Activated T-helper 1 cell treated with anti-CD3 and anti-CD28 coated beads, Interleukin-12 subunit alpha, Interleukin-12 subunit beta, Interleukin-2, Interleukin-4 antibody, amounts not matched to agents 30 ng/mL and 10 ng/mL and 1 ng/mL, durations not matched to agents 14 hours and 24 hours and 36 hours (primary cell): ENCODE measurements around the gene RIMS1. TPM values are rescaled to one million over a fixed set of nuclear protein-coding genes. Genes with fewer than 3 reads are reported as not detected.
"Not testable (repeated sequence)": the region's sequence is repeated elsewhere in the genome, so short reads cannot be mapped to it uniquely, and the experiment has no call there.

Source experiments
- DNase-seq: peaks from one replicate; pipeline ENCODE4 v3.0.0; 2021; ENCODE audit warnings: low spot score
- H3K27ac Mint-ChIP-seq: one replicate; pipeline ENCODE4 v1.8.0; 2021; ENCODE audit warnings: mild to moderate bottlenecking, mixed read lengths
- H3K27me3 Mint-ChIP-seq: one replicate; pipeline ENCODE4 v1.8.0; 2022; ENCODE audit warnings: mild to moderate bottlenecking, moderate library complexity, mixed read lengths; ENCODE audit not compliant: insufficient read depth
- H3K36me3 Mint-ChIP-seq: one replicate; pipeline ENCODE4 v1.8.0; 2021; ENCODE audit warnings: low read depth, mixed read lengths
- H3K4me1 Mint-ChIP-seq: one replicate; pipeline ENCODE4 v1.8.0; 2021; ENCODE audit warnings: low read depth, mixed read lengths
- H3K4me3 Mint-ChIP-seq: one replicate; pipeline ENCODE4 v1.8.0; 2021; ENCODE audit warnings: mild to moderate bottlenecking, moderate library complexity, mixed read lengths
- H3K9me3 Mint-ChIP-seq: one replicate; pipeline ENCODE4 v1.8.0; 2021; ENCODE audit warnings: mixed read lengths
- intact Hi-C: fragments of 100-400 bp; cut with micrococcal nuclease; formaldehyde crosslinking; loops from one replicate; pipeline ENCODE4 v1.15.1; 2024
- total RNA-seq: library from RNA; stranded (reverse); gene quantifications from 2 replicates; pipeline ENCODE4 v1.2.3, GENCODE V29; 2022

RIMS1 gene
- total RNA-seq, 1 donor from 2014 or later = not detected

- Mint-ChIP-seq H3K9me3 (no peaks in the 10 kb centered on the region), H3K4me1 (no peaks in the 10 kb centered on the region), H3K27me3 (no peaks in the 10 kb centered on the region), H3K27ac (no peak overlapping the region), H3K36me3 (no peaks in the 10 kb centered on the region), H3K4me3 (no peak overlapping the region)
- no peak for DNase-seq
- intact Hi-C loops = no loop called here
Observed at GRCh38 chr6:71997341-71997740, 111.0 kb downstream of the RIMS1 start.

- H3K4me1 Mint-ChIP-seq = no peaks in the 10 kb centered on the region
- H3K27me3 Mint-ChIP-seq = no peaks in the 10 kb centered on the region
- no peak for DNase-seq
- H3K4me3 Mint-ChIP-seq = no peak overlapping the region
- intact Hi-C loops = no loop called here
- no peak overlapping the region for H3K27ac Mint-ChIP-seq
- no peaks in the 10 kb centered on the region for H3K36me3 Mint-ChIP-seq
- H3K9me3 Mint-ChIP-seq = peaks cover 7% of the 10 kb centered on the region
Observed at GRCh38 chr6:72002415-72002814, 116.1 kb downstream of the RIMS1 start.

GRCh38 chr6:72006591-72006990 lies 120.2 kb downstream of the RIMS1 start:
- intact Hi-C loops, H3K4me1 Mint-ChIP-seq, H3K27ac Mint-ChIP-seq, DNase-seq, H3K27me3 Mint-ChIP-seq, H3K4me3 Mint-ChIP-seq, H3K9me3 Mint-ChIP-seq, H3K36me3 Mint-ChIP-seq: not testable (repeated sequence)

GRCh38 chr6:72022830-72023229 lies 136.5 kb downstream of the RIMS1 start:
- no peaks in the 10 kb centered on the region for H3K36me3 Mint-ChIP-seq
- H3K9me3 Mint-ChIP-seq = no peaks in the 10 kb centered on the region

GRCh38 chr6:72031471-72031870 lies 145.1 kb downstream of the RIMS1 start:
- Mint-ChIP-seq H3K9me3 (no peaks in the 10 kb centered on the region), H3K27ac (no peak overlapping the region), H3K4me3 (no peak overlapping the region), H3K36me3 (no peaks in the 10 kb centered on the region), H3K27me3 (no peaks in the 10 kb centered on the region), H3K4me1 (no peaks in the 10 kb centered on the region)
- intact Hi-C loops = no loop called here
- no peak for DNase-seq

More at GRCh38 chr6:72022830-72023229, 136.5 kb downstream of the RIMS1 start:
- intact Hi-C loops = no loop called here
- Mint-ChIP-seq H3K4me1 (no peaks in the 10 kb centered on the region), H3K27me3 (no peaks in the 10 kb centered on the region), H3K27ac (no peak overlapping the region), H3K4me3 (no peak overlapping the region)
- DNase-seq = no peak

GRCh38 chr6:72032086-72032485 lies 145.7 kb downstream of the RIMS1 start:
- Mint-ChIP-seq H3K4me1 (no peaks in the 10 kb centered on the region), H3K27me3 (no peaks in the 10 kb centered on the region), H3K9me3 (no peaks in the 10 kb centered on the region), H3K27ac (no peak overlapping the region), H3K4me3 (no peak overlapping the region), H3K36me3 (no peaks in the 10 kb centered on the region)
- DNase-seq = no peak
- intact Hi-C loops = no loop called here

GRCh38 chr6:72035486-72035885 lies 149.1 kb downstream of the RIMS1 start:
- Mint-ChIP-seq H3K9me3 (no peaks in the 10 kb centered on the region), H3K27me3 (no peaks in the 10 kb centered on the region), H3K4me1 (no peaks in the 10 kb centered on the region), H3K4me3 (no peak overlapping the region), H3K27ac (no peak overlapping the region), H3K36me3 (no peaks in the 10 kb centered on the region)
- DNase-seq = no peak
- intact Hi-C loops = no loop called here

GRCh38 chr6:72035966-72036365 lies 149.6 kb downstream of the RIMS1 start:
- H3K36me3 Mint-ChIP-seq = no peaks in the 10 kb centered on the region
- H3K27me3 Mint-ChIP-seq = no peaks in the 10 kb centered on the region
- DNase-seq = no peak
- H3K4me1 Mint-ChIP-seq = no peaks in the 10 kb centered on the region
- H3K27ac Mint-ChIP-seq = no peak overlapping the region
- no peak overlapping the region for H3K4me3 Mint-ChIP-seq
- H3K9me3 Mint-ChIP-seq = no peaks in the 10 kb centered on the region
- intact Hi-C loops = no loop called here

- intact Hi-C loops = no loop called here
- no peaks in the 10 kb centered on the region for H3K27me3 Mint-ChIP-seq
- H3K9me3 Mint-ChIP-seq = no peaks in the 10 kb centered on the region
Observed at GRCh38 chr6:72037006-72037405, 150.7 kb downstream of the RIMS1 start.

GRCh38 chr6:72040111-72040510 lies 153.8 kb downstream of the RIMS1 start:
- H3K27me3 Mint-ChIP-seq = no peaks in the 10 kb centered on the region
- H3K27ac Mint-ChIP-seq = no peak overlapping the region
- no peaks in the 10 kb centered on the region for H3K36me3 Mint-ChIP-seq
- H3K4me3 Mint-ChIP-seq = no peak overlapping the region
- no peaks in the 10 kb centered on the region for H3K4me1 Mint-ChIP-seq
- intact Hi-C loops = no loop called here
- no peak for DNase-seq
- H3K9me3 Mint-ChIP-seq = no peaks in the 10 kb centered on the region

More at GRCh38 chr6:72037006-72037405, 150.7 kb downstream of the RIMS1 start:
- H3K36me3 Mint-ChIP-seq = no peaks in the 10 kb centered on the region
- no peak overlapping the region for H3K4me3 Mint-ChIP-seq
- no peak for DNase-seq
- H3K4me1 Mint-ChIP-seq = no peaks in the 10 kb centered on the region
- no peak overlapping the region for H3K27ac Mint-ChIP-seq

GRCh38 chr6:72042088-72042487 lies 155.7 kb downstream of the RIMS1 start:
- no peaks in the 10 kb centered on the region for H3K27me3 Mint-ChIP-seq

GRCh38 chr6:72048080-72048479 lies 161.7 kb downstream of the RIMS1 start:
- no peaks in the 10 kb centered on the region for H3K27me3 Mint-ChIP-seq
- intact Hi-C loops = no loop called here
- H3K4me1 Mint-ChIP-seq = no peaks in the 10 kb centered on the region

More at GRCh38 chr6:72042088-72042487, 155.7 kb downstream of the RIMS1 start:
- no peak overlapping the region for H3K27ac Mint-ChIP-seq
- intact Hi-C loops = no loop called here
- no peak overlapping the region for H3K4me3 Mint-ChIP-seq
- no peaks in the 10 kb centered on the region for H3K9me3 Mint-ChIP-seq
- DNase-seq = no peak
- no peaks in the 10 kb centered on the region for H3K4me1 Mint-ChIP-seq
- no peaks in the 10 kb centered on the region for H3K36me3 Mint-ChIP-seq

GRCh38 chr6:72049376-72049775 lies 163.0 kb downstream of the RIMS1 start:
- Mint-ChIP-seq H3K4me1 (no peaks in the 10 kb centered on the region), H3K27me3 (no peaks in the 10 kb centered on the region), H3K4me3 (no peak overlapping the region), H3K9me3 (no peaks in the 10 kb centered on the region), H3K36me3 (no peaks in the 10 kb centered on the region), H3K27ac (no peak overlapping the region)
- DNase-seq = no peak
- intact Hi-C loops = no loop called here

More at GRCh38 chr6:72048080-72048479, 161.7 kb downstream of the RIMS1 start:
- Mint-ChIP-seq H3K36me3 (no peaks in the 10 kb centered on the region), H3K9me3 (no peaks in the 10 kb centered on the region), H3K4me3 (no peak overlapping the region), H3K27ac (no peak overlapping the region)
- no peak for DNase-seq

- Mint-ChIP-seq H3K4me1 (no peaks in the 10 kb centered on the region), H3K4me3 (no peak overlapping the region), H3K27ac (no peak overlapping the region), H3K27me3 (no peaks in the 10 kb centered on the region), H3K9me3 (no peaks in the 10 kb centered on the region), H3K36me3 (no peaks in the 10 kb centered on the region)
- no peak for DNase-seq
- intact Hi-C loops = no loop called here
Observed at GRCh38 chr6:72061286-72061685, 174.9 kb downstream of the RIMS1 start.
